Subcutaneous abdominal adipose tissue (tissue), 5 donors: ENCODE results near the gene GNG2.

ENCODE experiments used
- H3K27ac ChIP-seq: one replicate; pipeline ENCODE4 v1.7.0; 2013; ENCODE audit warnings: low read depth, mild to moderate bottlenecking, inconsistent platforms, low read length, moderate library complexity
- H3K27me3 ChIP-seq, 5 donors: one replicate each; pipeline ENCODE4 v1.7.0; 2013; ENCODE audit warnings: low read length in 5 of 5, inconsistent platforms in 1 of 5; ENCODE audit not compliant: control insufficient read depth in 5 of 5, insufficient read depth in 4 of 5
- H3K36me3 ChIP-seq, 5 donors: one replicate each; pipeline ENCODE4 v1.7.0; 2013; ENCODE audit warnings: low read length in 5 of 5; ENCODE audit not compliant: control insufficient read depth in 5 of 5, insufficient read depth in 5 of 5
- H3K4me1 ChIP-seq, 5 donors: one replicate each; pipeline ENCODE4 v1.7.0; 2013; ENCODE audit warnings: low read length in 5 of 5, mild to moderate bottlenecking in 3 of 5, moderate library complexity in 1 of 5; ENCODE audit not compliant: control insufficient read depth in 5 of 5, insufficient read depth in 5 of 5
- H3K4me3 ChIP-seq, 5 donors: one replicate each; pipeline ENCODE4 v1.7.0; 2013; ENCODE audit warnings: low read length in 5 of 5, low read depth in 1 of 5
- H3K9ac ChIP-seq, 5 donors: one replicate each; pipeline ENCODE4 v1.7.0; 2013; ENCODE audit warnings: low read length in 5 of 5, mild to moderate bottlenecking in 4 of 5, moderate library complexity in 3 of 5
- H3K9me3 ChIP-seq, 5 donors: one replicate each; pipeline ENCODE4 v1.7.0; 2013; ENCODE audit warnings: low read length in 5 of 5; ENCODE audit not compliant: control insufficient read depth in 5 of 5
- donor health status: healthy.
- donor health status: healthy.
- donor health status: healthy.
- donor health status: healthy.
- donor health status: healthy.

The GNG2 gene

GRCh38 chr14:51969852-51970540, 109.6 kb downstream of the GNG2 start:
- no peak overlapping the region for H3K27ac ChIP-seq
- H3K9me3 ChIP-seq: no peaks in the 10 kb centered on the region
- no peak overlapping the region for H3K4me3 ChIP-seq
- H3K27me3 ChIP-seq: no peaks in the 10 kb centered on the region
- H3K36me3 ChIP-seq: peaks cover 5 to 21% (median 7%) of the 10 kb centered on the region in 5 donors
- H3K4me1 ChIP-seq: no peaks in the 10 kb centered on the region
- H3K9ac ChIP-seq: no peak overlapping the region

GRCh38 chr14:51972566-51972965, 112.2 kb downstream of the GNG2 start:
- no peak overlapping the region for H3K4me3 ChIP-seq
- H3K4me1 ChIP-seq: no peaks in the 10 kb centered on the region
- no peak overlapping the region for H3K27ac ChIP-seq
- no peak overlapping the region for H3K9ac ChIP-seq
- no peaks in the 10 kb centered on the region for H3K27me3 ChIP-seq
- no peaks in the 10 kb centered on the region for H3K9me3 ChIP-seq
- H3K36me3 ChIP-seq: peaks cover 0 to 8% (median 0%) of the 10 kb centered on the region in 5 donors

GRCh38 chr14:51977075-51977474, 116.7 kb downstream of the GNG2 start:
- Histone ChIP-seq H3K36me3 (no peaks in the 10 kb centered on the region), H3K4me3 (no peak overlapping the region), H3K9ac (no peak overlapping the region), H3K27ac (no peak overlapping the region), H3K4me1 (peaks cover 0 to 16% (median 8%) of the 10 kb centered on the region in 5 donors), H3K9me3 (no peaks in the 10 kb centered on the region), H3K27me3 (no peaks in the 10 kb centered on the region)

GRCh38 chr14:51978681-51979085, 118.3 kb downstream of the GNG2 start:
- H3K4me3 ChIP-seq: no peak overlapping the region
- H3K27me3 ChIP-seq: no peaks in the 10 kb centered on the region
- H3K9me3 ChIP-seq: no peaks in the 10 kb centered on the region
- H3K27ac ChIP-seq: peak overlapping the region; percentile 63
- no peaks in the 10 kb centered on the region for H3K36me3 ChIP-seq
- H3K4me1 ChIP-seq: peaks cover 0 to 16% (median 8%) of the 10 kb centered on the region in 5 donors
- H3K9ac ChIP-seq: peak overlapping the region in 1 of 5 donors; percentile 7

- Histone ChIP-seq H3K36me3 (no peaks in the 10 kb centered on the region), H3K9me3 (no peaks in the 10 kb centered on the region), H3K9ac (peak overlapping the region in 1 of 5 donors; percentile 7), H3K27ac (peak overlapping the region; percentile 63), H3K4me1 (peaks cover 0 to 16% (median 8%) of the 10 kb centered on the region in 5 donors), H3K27me3 (no peaks in the 10 kb centered on the region), H3K4me3 (no peak overlapping the region)
These were observed 118.8 kb downstream of the GNG2 start for GRCh38 chr14:51979088-51979709.

- Histone ChIP-seq H3K27me3 (no peaks in the 10 kb centered on the region), H3K36me3 (no peaks in the 10 kb centered on the region), H3K27ac (no peak overlapping the region)
These were observed 120.9 kb downstream of the GNG2 start for GRCh38 chr14:51981218-51981854.

GRCh38 chr14:51988221-51988620, 127.8 kb downstream of the GNG2 start:
- Histone ChIP-seq H3K9me3 (no peaks in the 10 kb centered on the region), H3K4me3 (no peak overlapping the region), H3K27ac (no peak overlapping the region), H3K27me3 (no peaks in the 10 kb centered on the region), H3K4me1 (peaks cover 0 to 16% (median 15%) of the 10 kb centered on the region in 5 donors), H3K36me3 (peaks cover 5 to 13% (median 8%) of the 10 kb centered on the region in 5 donors), H3K9ac (peak overlapping the region in 1 of 5 donors; percentile 96)

More at GRCh38 chr14:51981218-51981854, 120.9 kb downstream of the GNG2 start:
- Histone ChIP-seq H3K9me3 (no peaks in the 10 kb centered on the region), H3K9ac (no peak overlapping the region), H3K4me1 (peaks cover 0 to 16% (median 8%) of the 10 kb centered on the region in 5 donors), H3K4me3 (no peak overlapping the region)

GRCh38 chr14:51989293-51990234, 129.2 kb downstream of the GNG2 start, which contains the start of gene RTRAF:
Gene RTRAF, plus strand, starts transcription at chr14:51989546. Its CDS starts 94 bp downstream, at chr14:51989640.
- no peaks in the 10 kb centered on the region for H3K9me3 ChIP-seq
- H3K4me3 ChIP-seq: peak within 1 kb of the TSS; percentile 75 to 95 (median 84)

GRCh38 chr14:51990488-51990887, 130.1 kb downstream of the GNG2 start:
- Histone ChIP-seq H3K9ac (peak overlapping the region in 4 of 5 donors; percentile 69 to 96 (median 84)), H3K27me3 (no peaks in the 10 kb centered on the region), H3K27ac (peak overlapping the region; percentile 47), H3K36me3 (peaks cover 13 to 27% (median 26%) of the 10 kb centered on the region in 5 donors), H3K4me1 (peaks cover 0 to 21% (median 15%) of the 10 kb centered on the region in 5 donors), H3K4me3 (peak overlapping the region; percentile 75 to 95 (median 84)), H3K9me3 (no peaks in the 10 kb centered on the region)

More at GRCh38 chr14:51989293-51990234, 129.2 kb downstream of the GNG2 start, which contains the start of gene RTRAF:
- H3K4me1 ChIP-seq: peaks cover 0 to 21% (median 15%) of the 10 kb centered on the region in 5 donors
- H3K36me3 ChIP-seq: peaks cover 6 to 19% (median 16%) of the 10 kb centered on the region in 5 donors
- H3K9ac ChIP-seq: peak within 1 kb of the TSS; percentile 69 to 96 (median 85)
- no peaks in the 10 kb centered on the region for H3K27me3 ChIP-seq
- H3K27ac ChIP-seq: peak within 1 kb of the TSS; percentile 84
